Neural progenitor cell (in vitro differentiated cells): ENCODE measurements around the gene INHBB. TPM values are rescaled to one million over a fixed set of nuclear protein-coding genes. Genes with fewer than 3 reads are reported as not detected.
A peak's percentile ranks its signal among the peaks of the same experiment; 100 is the strongest.

ENCODE experiments used
- DNase-seq: peaks from one replicate; pipeline ENCODE4 v3.0.0-alpha.2; 2016; ENCODE audit warnings: low spot score
- H2AFZ ChIP-seq: fragments of 200-600 bp; sonication (generic); replicated peaks from 2 replicates; pipeline ENCODE4 v1.6.1; 2016; ENCODE audit warnings: antibody characterized with exemption
- H3F3A ChIP-seq: fragments of 200-600 bp; sonication (generic); 2 replicates; pipeline ENCODE4 v1.6.1; 2016; ENCODE audit warnings: antibody characterized with exemption, low read depth
- H3K27ac ChIP-seq: fragments of 200-600 bp; sonication (generic); 2 replicates; pipeline ENCODE4 v1.5.1; 2016; ENCODE audit warnings: mild to moderate bottlenecking
- H3K27me3 ChIP-seq: fragments of 200-600 bp; sonication (generic); 2 replicates; pipeline ENCODE4 v1.6.1; 2016; ENCODE audit warnings: mild to moderate bottlenecking, moderate library complexity
- H3K36me3 ChIP-seq: fragments of 200-600 bp; sonication (generic); 2 replicates; pipeline ENCODE4 v1.5.1; 2016
- H3K4me1 ChIP-seq: fragments of 200-600 bp; sonication (generic); 2 replicates; pipeline ENCODE4 v1.6.1; 2016; ENCODE audit warnings: mixed run types
- H3K4me2 ChIP-seq: fragments of 200-600 bp; sonication (generic); 2 replicates; pipeline ENCODE4 v1.6.1; 2016
- H3K4me3 ChIP-seq: fragments of 200-600 bp; sonication (generic); 2 replicates; pipeline ENCODE4 v1.5.1; 2016
- H3K79me2 ChIP-seq: fragments of 200-600 bp; sonication (generic); 2 replicates; pipeline ENCODE4 v1.6.1; 2016; ENCODE audit warnings: low read depth
- H3K9ac ChIP-seq: fragments of 200-600 bp; sonication (generic); 2 replicates; pipeline ENCODE4 v1.6.1; 2016
- H3K9me3 ChIP-seq: fragments of 200-600 bp; sonication (generic); 2 replicates; pipeline ENCODE4 v1.5.1; 2016; ENCODE audit warnings: low read depth
- H4K20me1 ChIP-seq: fragments of 200-600 bp; sonication (generic); 2 replicates; pipeline ENCODE4 v1.6.1; 2016; ENCODE audit warnings: low read depth
- H3K27ac Mint-ChIP-seq: 3 replicates; pipeline ENCODE4 v1.8.0; 2021; ENCODE audit warnings: mixed read lengths
- H3K27me3 Mint-ChIP-seq: 2 replicates; pipeline ENCODE4 v1.8.0; 2022; ENCODE audit warnings: low read depth, mild to moderate bottlenecking, inconsistent platforms, moderate library complexity, mixed read lengths; ENCODE audit not compliant: insufficient read depth
- H3K36me3 Mint-ChIP-seq: 3 replicates; pipeline ENCODE4 v1.8.0; 2021; ENCODE audit warnings: mixed read lengths
- H3K4me1 Mint-ChIP-seq: 3 replicates; pipeline ENCODE4 v1.8.0; 2021; ENCODE audit warnings: mixed read lengths
- H3K4me3 Mint-ChIP-seq: 3 replicates; pipeline ENCODE4 v1.8.0; 2021; ENCODE audit warnings: mild to moderate bottlenecking, moderate library complexity, mixed read lengths
- H3K9me3 Mint-ChIP-seq: 3 replicates; pipeline ENCODE4 v1.8.0; 2020; ENCODE audit warnings: mixed read lengths
- EZH2 ChIP-seq: fragments of 200-600 bp; sonication (generic); IDR thresholded peaks from 2 replicates; pipeline ENCODE4 v1.6.1; 2017; ENCODE audit warnings: antibody characterized with exemption, mild to moderate bottlenecking, moderate library complexity
- EZH2phosphoT487 ChIP-seq: fragments of 200-600 bp; sonication (generic); IDR thresholded peaks from 2 replicates; pipeline ENCODE4 v1.6.1; 2017; ENCODE audit warnings: antibody characterized with exemption
- total RNA-seq: library from RNA; depleted of rRNA; stranded (reverse); fragments of >200 nt; gene quantifications from 2 replicates; pipeline ENCODE4 v1.2.3, GENCODE V29; 2015; ENCODE audit warnings: low replicate concordance
- TF ChIP-seq, protein P1 (sequence below): fragments of 200-600 bp; sonication (generic); IDR thresholded peaks from 2 replicates; pipeline ENCODE4 v1.5.1; 2017; ENCODE audit warnings: antibody characterized with exemption, mild to moderate bottlenecking

The INHBB gene
- total RNA-seq, 1 donor from 2014 or later = not detected

DNA sequence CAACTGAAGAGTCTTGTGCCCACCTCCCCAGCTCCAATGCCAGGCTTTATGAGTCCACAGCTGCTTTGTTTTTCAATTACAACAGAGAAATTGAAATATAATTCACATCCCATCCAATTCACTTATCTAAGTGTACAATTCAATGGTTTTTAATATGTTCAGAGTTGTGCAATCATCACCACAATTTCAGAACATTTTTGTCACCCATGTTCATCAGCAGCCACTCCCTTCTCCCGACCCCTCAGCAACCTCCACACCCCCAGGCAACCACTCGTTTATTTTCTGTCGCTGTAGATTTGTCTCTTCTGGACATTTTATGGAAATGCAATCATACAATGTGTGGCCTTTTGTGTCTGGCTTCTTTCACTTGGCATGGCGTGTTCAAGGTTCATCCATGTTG is 23.3 kb downstream of the INHBB start:
- Histone ChIP-seq H3F3A (peaks cover 16% of the 10 kb centered on the region), H3K79me2 (no peaks in the 10 kb centered on the region), H2AFZ (no peak overlapping the region), H3K9me3 (no peaks in the 10 kb centered on the region), H3K36me3 (no peaks in the 10 kb centered on the region), H3K27ac (no peak overlapping the region), H3K27me3 (peaks cover 13% of the 10 kb centered on the region), H4K20me1 (peaks cover 13% of the 10 kb centered on the region), H3K4me1 (peaks cover 12% of the 10 kb centered on the region), H3K4me3 (no peak overlapping the region), H3K4me2 (no peak overlapping the region), H3K9ac (no peak overlapping the region)
- no peak for DNase-seq
- peaks cover 6% of the 10 kb centered on the region for H3K4me1 Mint-ChIP-seq
- no peak for TF ChIP-seq EZH2phosphoT487
- TF ChIP-seq, protein P1, sequence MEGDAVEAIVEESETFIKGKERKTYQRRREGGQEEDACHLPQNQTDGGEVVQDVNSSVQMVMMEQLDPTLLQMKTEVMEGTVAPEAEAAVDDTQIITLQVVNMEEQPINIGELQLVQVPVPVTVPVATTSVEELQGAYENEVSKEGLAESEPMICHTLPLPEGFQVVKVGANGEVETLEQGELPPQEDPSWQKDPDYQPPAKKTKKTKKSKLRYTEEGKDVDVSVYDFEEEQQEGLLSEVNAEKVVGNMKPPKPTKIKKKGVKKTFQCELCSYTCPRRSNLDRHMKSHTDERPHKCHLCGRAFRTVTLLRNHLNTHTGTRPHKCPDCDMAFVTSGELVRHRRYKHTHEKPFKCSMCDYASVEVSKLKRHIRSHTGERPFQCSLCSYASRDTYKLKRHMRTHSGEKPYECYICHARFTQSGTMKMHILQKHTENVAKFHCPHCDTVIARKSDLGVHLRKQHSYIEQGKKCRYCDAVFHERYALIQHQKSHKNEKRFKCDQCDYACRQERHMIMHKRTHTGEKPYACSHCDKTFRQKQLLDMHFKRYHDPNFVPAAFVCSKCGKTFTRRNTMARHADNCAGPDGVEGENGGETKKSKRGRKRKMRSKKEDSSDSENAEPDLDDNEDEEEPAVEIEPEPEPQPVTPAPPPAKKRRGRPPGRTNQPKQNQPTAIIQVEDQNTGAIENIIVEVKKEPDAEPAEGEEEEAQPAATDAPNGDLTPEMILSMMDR = no peak
- TF ChIP-seq EZH2 = no peak
- H3K27me3 Mint-ChIP-seq = peaks cover 26% of the 10 kb centered on the region
- no peaks in the 10 kb centered on the region for H3K9me3 Mint-ChIP-seq
- H3K4me3 Mint-ChIP-seq = no peak overlapping the region
- H3K36me3 Mint-ChIP-seq = no peaks in the 10 kb centered on the region
- H3K27ac Mint-ChIP-seq = no peak overlapping the region

DNA sequence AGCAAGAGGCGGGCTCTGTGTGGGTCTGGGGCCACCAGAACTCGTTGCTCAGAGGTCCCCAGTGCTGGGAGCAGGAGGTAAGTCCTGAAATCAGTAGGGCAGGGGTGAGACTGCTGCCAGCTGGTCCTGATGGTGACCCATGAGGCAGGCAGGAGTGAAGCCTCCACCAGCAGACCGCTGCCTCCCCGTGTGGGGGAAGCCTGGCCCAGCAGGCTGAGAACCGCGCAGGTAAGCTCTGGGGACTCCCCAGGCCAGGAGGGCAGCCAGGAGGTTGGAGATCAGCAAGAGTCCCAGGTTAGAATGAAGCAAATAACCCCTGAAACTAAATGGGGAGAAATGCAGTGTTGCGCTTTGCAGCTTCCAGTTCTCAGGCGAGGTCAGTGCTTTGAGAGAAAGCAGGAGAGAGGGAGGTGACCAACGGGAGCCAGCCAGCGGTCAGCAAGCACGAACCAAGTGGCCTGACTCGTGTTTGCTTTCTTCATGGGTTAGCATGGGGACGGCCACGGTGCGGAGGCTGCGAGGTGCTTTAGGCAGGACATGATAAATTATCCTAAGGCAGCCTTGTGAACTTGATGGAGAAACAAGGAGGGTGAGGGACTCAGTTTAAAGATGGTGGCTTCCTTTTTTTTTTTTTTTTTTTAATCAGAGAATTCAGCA is 26.2 kb downstream of the INHBB start:
- Histone ChIP-seq H3K4me3 (no peak overlapping the region), H3K9me3 (no peaks in the 10 kb centered on the region), H4K20me1 (peaks cover 14% of the 10 kb centered on the region), H3K36me3 (no peaks in the 10 kb centered on the region), H3K27me3 (peaks cover 20% of the 10 kb centered on the region), H3K4me2 (no peak overlapping the region), H3K27ac (no peak overlapping the region), H3K4me1 (peaks cover 16% of the 10 kb centered on the region), H3K9ac (no peak overlapping the region), H3K79me2 (no peaks in the 10 kb centered on the region), H2AFZ (no peak overlapping the region), H3F3A (peaks cover 18% of the 10 kb centered on the region)
- DNase-seq = no peak
- Mint-ChIP-seq H3K9me3 (no peaks in the 10 kb centered on the region), H3K27me3 (peaks cover 16% of the 10 kb centered on the region), H3K36me3 (no peaks in the 10 kb centered on the region), H3K4me3 (no peak overlapping the region), H3K4me1 (peaks cover 6% of the 10 kb centered on the region), H3K27ac (no peak overlapping the region)
- TF ChIP-seq EZH2phosphoT487 (no peak), EZH2 (no peak)
- TF ChIP-seq, protein P1 = no peak

DNA sequence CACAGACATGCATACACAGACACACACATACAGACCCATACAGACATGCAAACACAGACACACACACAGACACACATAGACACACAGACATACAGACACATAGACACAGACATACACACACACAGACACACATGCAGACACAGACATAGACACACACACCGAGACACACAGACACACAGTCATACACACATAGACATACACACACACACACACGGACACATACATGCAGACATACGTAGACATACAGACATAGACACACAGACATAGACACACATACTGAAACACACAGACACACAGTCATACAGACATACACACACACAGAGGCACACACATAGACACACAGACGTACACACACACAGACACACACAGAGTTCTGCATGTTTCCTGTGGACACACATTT is 26.9 kb downstream of the INHBB start:
- Histone ChIP-seq H3F3A (peaks cover 18% of the 10 kb centered on the region), H3K4me2 (peak overlapping the region; percentile 54), H3K4me3 (no peak overlapping the region), H3K27me3 (peaks cover 20% of the 10 kb centered on the region), H2AFZ (no peak overlapping the region), H4K20me1 (peaks cover 14% of the 10 kb centered on the region), H3K27ac (no peak overlapping the region), H3K9ac (no peak overlapping the region), H3K79me2 (no peaks in the 10 kb centered on the region), H3K4me1 (peaks cover 16% of the 10 kb centered on the region), H3K36me3 (no peaks in the 10 kb centered on the region), H3K9me3 (no peaks in the 10 kb centered on the region)
- H3K4me3 Mint-ChIP-seq = no peak overlapping the region
- no peaks in the 10 kb centered on the region for H3K36me3 Mint-ChIP-seq
- TF ChIP-seq EZH2phosphoT487 (no peak), EZH2 (no peak)
- TF ChIP-seq, protein P1 = no peak
- H3K4me1 Mint-ChIP-seq = peaks cover 9% of the 10 kb centered on the region
- H3K27ac Mint-ChIP-seq = no peak overlapping the region
- H3K9me3 Mint-ChIP-seq = no peaks in the 10 kb centered on the region
- no peak for DNase-seq
- peaks cover 19% of the 10 kb centered on the region for H3K27me3 Mint-ChIP-seq
